Neural progenitor cell (in vitro differentiated cells): Measurements from ENCODE around the gene CSNK2A1. TPM values are rescaled to one million over a fixed set of nuclear protein-coding genes. Genes with fewer than 3 reads are reported as not detected.

Source experiments
- DNase-seq: peaks from one replicate; pipeline ENCODE4 v3.0.0-alpha.2; 2016; ENCODE audit warnings: low spot score
- H2AFZ ChIP-seq: fragments of 200-600 bp; sonication (generic); replicated peaks from 2 replicates; pipeline ENCODE4 v1.6.1; 2016; ENCODE audit warnings: antibody characterized with exemption
- H3F3A ChIP-seq: fragments of 200-600 bp; sonication (generic); 2 replicates; pipeline ENCODE4 v1.6.1; 2016; ENCODE audit warnings: antibody characterized with exemption, low read depth
- H3K27ac ChIP-seq: fragments of 200-600 bp; sonication (generic); 2 replicates; pipeline ENCODE4 v1.5.1; 2016; ENCODE audit warnings: mild to moderate bottlenecking
- H3K27me3 ChIP-seq: fragments of 200-600 bp; sonication (generic); 2 replicates; pipeline ENCODE4 v1.6.1; 2016; ENCODE audit warnings: mild to moderate bottlenecking, moderate library complexity
- H3K36me3 ChIP-seq: fragments of 200-600 bp; sonication (generic); 2 replicates; pipeline ENCODE4 v1.5.1; 2016
- H3K4me1 ChIP-seq: fragments of 200-600 bp; sonication (generic); 2 replicates; pipeline ENCODE4 v1.6.1; 2016; ENCODE audit warnings: mixed run types
- H3K4me2 ChIP-seq: fragments of 200-600 bp; sonication (generic); 2 replicates; pipeline ENCODE4 v1.6.1; 2016
- H3K4me3 ChIP-seq: fragments of 200-600 bp; sonication (generic); 2 replicates; pipeline ENCODE4 v1.5.1; 2016
- H3K79me2 ChIP-seq: fragments of 200-600 bp; sonication (generic); 2 replicates; pipeline ENCODE4 v1.6.1; 2016; ENCODE audit warnings: low read depth
- H3K9ac ChIP-seq: fragments of 200-600 bp; sonication (generic); 2 replicates; pipeline ENCODE4 v1.6.1; 2016
- H3K9me3 ChIP-seq: fragments of 200-600 bp; sonication (generic); 2 replicates; pipeline ENCODE4 v1.5.1; 2016; ENCODE audit warnings: low read depth
- H4K20me1 ChIP-seq: fragments of 200-600 bp; sonication (generic); 2 replicates; pipeline ENCODE4 v1.6.1; 2016; ENCODE audit warnings: low read depth
- H3K27ac Mint-ChIP-seq: 3 replicates; pipeline ENCODE4 v1.8.0; 2021; ENCODE audit warnings: mixed read lengths
- H3K27me3 Mint-ChIP-seq: 2 replicates; pipeline ENCODE4 v1.8.0; 2022; ENCODE audit warnings: low read depth, mild to moderate bottlenecking, inconsistent platforms, moderate library complexity, mixed read lengths; ENCODE audit not compliant: insufficient read depth
- H3K36me3 Mint-ChIP-seq: 3 replicates; pipeline ENCODE4 v1.8.0; 2021; ENCODE audit warnings: mixed read lengths
- H3K4me1 Mint-ChIP-seq: 3 replicates; pipeline ENCODE4 v1.8.0; 2021; ENCODE audit warnings: mixed read lengths
- H3K4me3 Mint-ChIP-seq: 3 replicates; pipeline ENCODE4 v1.8.0; 2021; ENCODE audit warnings: mild to moderate bottlenecking, moderate library complexity, mixed read lengths
- H3K9me3 Mint-ChIP-seq: 3 replicates; pipeline ENCODE4 v1.8.0; 2020; ENCODE audit warnings: mixed read lengths
- CTCF ChIP-seq: fragments of 200-600 bp; sonication (generic); IDR thresholded peaks from 2 replicates; pipeline ENCODE4 v1.5.1; 2017; ENCODE audit warnings: antibody characterized with exemption, mild to moderate bottlenecking
- EZH2 ChIP-seq: fragments of 200-600 bp; sonication (generic); IDR thresholded peaks from 2 replicates; pipeline ENCODE4 v1.6.1; 2017; ENCODE audit warnings: antibody characterized with exemption, mild to moderate bottlenecking, moderate library complexity
- EZH2phosphoT487 ChIP-seq: fragments of 200-600 bp; sonication (generic); IDR thresholded peaks from 2 replicates; pipeline ENCODE4 v1.6.1; 2017; ENCODE audit warnings: antibody characterized with exemption
- total RNA-seq: library from RNA; depleted of rRNA; stranded (reverse); fragments of >200 nt; gene quantifications from 2 replicates; pipeline ENCODE4 v1.2.3, GENCODE V29; 2015; ENCODE audit warnings: low replicate concordance

The CSNK2A1 gene
- total RNA-seq, 1 donor from 2014 or later = 599 TPM

- Mint-ChIP-seq H3K4me1 (peaks cover 12% of the 10 kb centered on the region), H3K27me3 (peaks cover 7% of the 10 kb centered on the region), H3K9me3 (no peaks in the 10 kb centered on the region), H3K36me3 (peaks cover 24% of the 10 kb centered on the region), H3K4me3 (no peak overlapping the region), H3K27ac (peak overlapping the region; percentile 82)
- H3F3A ChIP-seq = peaks cover 5% of the 10 kb centered on the region
- H3K79me2 ChIP-seq = no peaks in the 10 kb centered on the region
- H3K27ac ChIP-seq = no peak overlapping the region
- TF ChIP-seq CTCF (no peak), EZH2 (no peak), EZH2phosphoT487 (no peak)
- H3K4me2 ChIP-seq = no peak overlapping the region
- H3K9ac ChIP-seq = no peak overlapping the region
- H3K27me3 ChIP-seq = no peaks in the 10 kb centered on the region
- no peak overlapping the region for H2AFZ ChIP-seq
- peaks cover 5% of the 10 kb centered on the region for H4K20me1 ChIP-seq
- H3K36me3 ChIP-seq = no peaks in the 10 kb centered on the region
- H3K4me3 ChIP-seq = no peak overlapping the region
- DNase-seq = no peak
- H3K9me3 ChIP-seq = no peaks in the 10 kb centered on the region
- no peaks in the 10 kb centered on the region for H3K4me1 ChIP-seq
Observed at GRCh38 chr20:433300-433975, 110.2 kb downstream of the CSNK2A1 start.

GRCh38 chr20:432677-433299 lies 110.8 kb downstream of the CSNK2A1 start:
- no peaks in the 10 kb centered on the region for H3K36me3 ChIP-seq
- H3K27ac ChIP-seq = no peak overlapping the region
- H2AFZ ChIP-seq = no peak overlapping the region
- H3K79me2 ChIP-seq = no peaks in the 10 kb centered on the region
- TF ChIP-seq CTCF (no peak), EZH2phosphoT487 (no peak), EZH2 (no peak)
- Mint-ChIP-seq H3K27ac (peak overlapping the region; percentile 82), H3K36me3 (peaks cover 24% of the 10 kb centered on the region), H3K27me3 (peaks cover 7% of the 10 kb centered on the region), H3K4me3 (no peak overlapping the region), H3K4me1 (peaks cover 12% of the 10 kb centered on the region), H3K9me3 (no peaks in the 10 kb centered on the region)
- H3K9me3 ChIP-seq = no peaks in the 10 kb centered on the region
- no peak overlapping the region for H3K4me2 ChIP-seq
- no peaks in the 10 kb centered on the region for H3K27me3 ChIP-seq
- no peak overlapping the region for H3K9ac ChIP-seq
- peaks cover 5% of the 10 kb centered on the region for H4K20me1 ChIP-seq
- no peaks in the 10 kb centered on the region for H3K4me1 ChIP-seq
- H3F3A ChIP-seq = peaks cover 5% of the 10 kb centered on the region
- H3K4me3 ChIP-seq = no peak overlapping the region
- no peak for DNase-seq

GRCh38 chr20:432208-432607 lies 111.4 kb downstream of the CSNK2A1 start:
- no peak for DNase-seq

More at GRCh38 chr20:432208-432607, 111.4 kb downstream of the CSNK2A1 start:
- no peak overlapping the region for H3K27ac ChIP-seq
- no peak overlapping the region for H2AFZ ChIP-seq
- Mint-ChIP-seq H3K9me3 (no peaks in the 10 kb centered on the region), H3K4me3 (no peak overlapping the region), H3K36me3 (peaks cover 20% of the 10 kb centered on the region), H3K27me3 (peaks cover 7% of the 10 kb centered on the region), H3K4me1 (peaks cover 12% of the 10 kb centered on the region), H3K27ac (no peak overlapping the region)
- H3K27me3 ChIP-seq = no peaks in the 10 kb centered on the region
- no peaks in the 10 kb centered on the region for H3K4me1 ChIP-seq
- H3K9me3 ChIP-seq = no peaks in the 10 kb centered on the region
- no peaks in the 10 kb centered on the region for H3K79me2 ChIP-seq
- H3K4me2 ChIP-seq = no peak overlapping the region
- peaks cover 5% of the 10 kb centered on the region for H3F3A ChIP-seq
- no peak for TF ChIP-seq CTCF
- TF ChIP-seq EZH2 = no peak
- no peak for TF ChIP-seq EZH2phosphoT487
- H3K36me3 ChIP-seq = no peaks in the 10 kb centered on the region
- peaks cover 5% of the 10 kb centered on the region for H4K20me1 ChIP-seq
- H3K9ac ChIP-seq = no peak overlapping the region
- H3K4me3 ChIP-seq = no peak overlapping the region
